HG03039 (cell line): Measurements from ENCODE around the gene EZH1.
A peak's percentile ranks its signal among the peaks of the same experiment; 100 is the strongest.

Experiments used
- ATAC-seq: cut with Tn5 transposase; IDR thresholded peaks from one replicate; pipeline ENCODE4 v1.9.1; 2021; ENCODE audit warnings: mild to moderate bottlenecking, moderate library complexity; ENCODE audit not compliant: unreplicated experiment

EZH1 gene

GRCh38 chr17:42685831-42686230 is 59.0 kb downstream of the EZH1 start:
- no peak for ATAC-seq

- no peak for ATAC-seq
Measured at GRCh38 chr17:42684929-42685556, 59.8 kb downstream of the EZH1 start.

DNA sequence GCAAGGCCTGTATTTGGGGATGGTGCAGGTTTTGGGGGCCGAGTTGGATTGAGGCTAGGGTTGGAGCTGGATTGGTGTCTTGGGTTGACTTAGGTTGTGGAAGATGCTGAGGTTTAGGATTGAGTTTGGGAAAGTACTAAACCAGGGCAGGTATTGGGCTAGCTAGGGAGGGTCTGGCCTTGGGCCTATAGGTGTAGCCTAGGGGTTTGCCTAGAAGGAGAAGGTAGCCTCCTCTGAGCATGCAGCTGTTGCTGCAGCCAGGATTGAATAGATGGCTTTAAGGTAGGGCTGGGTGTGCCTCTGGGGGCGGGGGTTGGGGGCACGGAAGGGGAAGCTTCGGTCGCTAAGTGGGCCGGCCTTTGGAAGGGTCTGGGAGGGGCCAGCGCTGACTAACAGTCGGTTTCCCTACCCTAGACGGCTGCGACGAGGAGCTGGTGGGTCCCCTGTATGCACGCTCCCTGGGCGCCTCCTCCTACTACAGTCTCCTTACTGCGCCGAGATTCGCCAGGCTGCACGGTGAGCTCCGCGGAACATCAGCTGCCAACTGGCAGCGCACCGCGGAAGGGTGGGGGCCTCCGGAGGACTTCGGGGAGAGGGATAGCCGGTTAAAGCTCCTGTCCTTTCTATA is 61.3 kb downstream of the EZH1 start:
- ATAC-seq: no peak

- ATAC-seq: no peak
Measured at GRCh38 chr17:42682722-42683403, 62.0 kb downstream of the EZH1 start.

DNA sequence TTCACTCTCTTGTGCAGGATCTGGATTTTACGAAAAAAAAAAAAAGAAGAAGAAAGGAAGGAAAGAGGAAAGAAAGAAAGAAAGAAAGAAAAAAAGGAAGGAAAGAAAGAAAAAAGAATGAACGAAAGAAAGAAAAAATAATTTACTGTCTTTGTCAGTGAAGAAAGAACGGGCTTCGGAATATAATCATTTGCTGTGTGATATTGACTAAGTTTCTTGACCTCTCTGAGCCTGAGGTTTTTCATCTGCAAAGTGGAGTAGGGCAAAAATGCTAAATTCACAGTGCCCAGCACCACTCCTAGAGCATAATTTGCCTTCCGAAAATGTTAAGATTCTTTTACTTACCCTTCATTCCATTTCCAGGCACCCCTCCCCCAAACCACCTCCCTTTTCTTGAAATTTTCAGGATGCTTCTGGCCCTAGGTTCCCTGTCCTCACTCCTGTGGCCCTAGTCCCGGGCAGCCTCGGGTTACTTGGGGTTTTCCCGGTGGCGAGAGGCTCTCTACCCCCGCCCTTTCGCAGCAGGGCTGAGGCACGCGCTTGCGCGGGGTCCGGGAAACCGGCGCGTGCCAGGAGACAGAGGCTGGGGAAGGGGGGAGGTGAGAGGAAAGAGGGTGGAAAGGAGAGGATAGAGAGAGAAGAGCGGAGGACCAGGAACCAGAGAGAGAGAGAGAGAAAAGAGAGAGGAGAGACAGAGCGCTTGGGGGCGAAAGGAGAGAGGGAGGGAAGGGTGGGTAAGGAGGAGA is 62.7 kb downstream of the EZH1 start, which contains the start of gene CNTNAP1:
Gene CNTNAP1, plus strand, starts transcription at position 556 of the 746 bp plus-strand sequence. CDS start 299 bp downstream, outside the sequence.
- ATAC-seq: no peak

DNA sequence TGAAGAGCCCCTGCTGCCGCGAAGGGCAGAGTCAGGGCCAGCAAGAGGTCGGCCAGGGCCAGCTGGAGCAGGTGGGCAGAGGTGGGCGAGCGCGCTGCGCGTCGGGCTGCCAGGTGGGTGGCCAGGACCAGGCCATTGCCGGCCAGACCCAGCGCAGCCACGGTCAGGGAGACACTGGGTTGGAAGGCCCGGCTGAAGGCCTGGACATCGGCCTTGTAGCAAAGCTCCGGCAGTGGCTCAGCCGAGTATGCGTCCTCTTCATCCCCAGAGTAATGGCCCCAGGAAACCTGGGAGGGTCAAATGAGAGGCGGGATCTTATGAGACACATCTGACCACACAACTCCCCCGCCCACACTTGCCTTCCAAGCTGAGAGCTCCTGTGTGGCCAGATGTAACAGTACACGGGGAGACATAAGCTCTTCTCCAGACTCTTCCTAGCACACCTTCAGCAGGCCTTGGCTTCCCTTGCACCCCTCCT is 64.5 kb downstream of the EZH1 start:
- ATAC-seq: no peak

DNA sequence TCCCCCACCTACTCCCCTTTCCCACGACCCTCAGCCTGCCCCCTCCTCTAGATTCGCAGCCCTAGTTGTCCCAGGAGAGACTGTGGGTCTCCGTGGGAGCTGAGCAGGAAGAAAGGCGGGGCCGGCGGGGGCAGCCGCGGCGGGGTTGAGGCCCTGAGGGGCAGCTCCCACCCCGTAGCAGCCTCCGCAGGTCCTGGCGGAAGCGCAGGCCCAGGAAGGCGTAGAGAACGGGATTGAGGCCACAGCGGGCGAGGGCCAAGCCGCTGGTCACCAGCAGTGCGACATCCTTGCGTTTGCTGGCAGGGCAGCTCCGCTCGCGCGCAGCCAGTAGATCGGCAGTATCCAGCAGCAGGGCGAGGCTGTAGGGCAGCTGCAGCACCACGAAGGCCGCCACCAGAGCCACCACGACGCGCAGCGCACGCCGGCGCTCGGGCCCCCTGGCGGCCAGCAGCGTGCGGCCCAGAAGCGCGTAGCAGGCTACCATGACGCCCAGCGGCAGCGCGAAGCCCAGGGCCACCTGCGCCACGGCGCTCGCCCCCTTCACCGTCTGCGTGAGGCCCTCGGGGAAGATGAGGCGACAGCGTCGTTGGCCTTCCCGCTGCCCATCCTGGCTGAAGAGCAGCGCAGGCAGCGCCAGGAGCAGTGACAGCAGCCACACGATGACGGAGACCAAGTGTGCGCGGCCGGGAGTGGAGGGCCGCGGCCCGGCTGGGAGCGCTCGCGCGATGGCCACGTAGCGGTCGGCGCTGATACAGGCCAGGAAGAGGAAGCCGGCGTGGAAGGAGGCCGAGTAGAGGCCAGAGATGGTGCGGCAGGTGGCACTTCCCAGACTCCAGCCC is 65.1 kb downstream of the EZH1 start:
- no peak for ATAC-seq

DNA sequence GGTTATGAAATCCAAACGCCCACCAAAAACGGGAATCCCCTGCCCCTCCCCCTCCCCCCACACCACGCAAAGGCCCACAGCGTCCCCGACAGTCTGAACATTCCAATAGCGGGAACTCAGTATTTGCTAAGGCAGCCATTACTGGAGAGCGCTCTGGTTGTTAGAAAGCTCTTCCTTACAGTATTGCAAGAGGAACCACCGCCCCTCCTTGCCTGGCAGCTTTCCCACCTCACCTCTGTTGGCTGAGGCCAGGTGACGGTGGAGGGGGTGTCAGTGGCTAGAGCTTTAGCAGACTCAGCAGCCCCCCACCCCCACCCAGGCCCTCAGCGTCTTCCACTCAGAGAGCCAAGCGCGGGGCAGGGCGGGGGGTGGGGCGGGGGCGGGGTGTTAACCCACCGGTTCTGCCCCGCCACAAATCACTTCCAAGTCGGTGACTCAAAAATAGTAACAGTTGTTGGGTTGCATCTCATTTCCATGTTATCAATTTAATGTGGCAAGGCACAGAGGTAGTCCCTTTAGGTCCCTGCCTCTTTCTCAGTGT is 65.8 kb downstream of the EZH1 start:
- ATAC-seq: no peak

DNA sequence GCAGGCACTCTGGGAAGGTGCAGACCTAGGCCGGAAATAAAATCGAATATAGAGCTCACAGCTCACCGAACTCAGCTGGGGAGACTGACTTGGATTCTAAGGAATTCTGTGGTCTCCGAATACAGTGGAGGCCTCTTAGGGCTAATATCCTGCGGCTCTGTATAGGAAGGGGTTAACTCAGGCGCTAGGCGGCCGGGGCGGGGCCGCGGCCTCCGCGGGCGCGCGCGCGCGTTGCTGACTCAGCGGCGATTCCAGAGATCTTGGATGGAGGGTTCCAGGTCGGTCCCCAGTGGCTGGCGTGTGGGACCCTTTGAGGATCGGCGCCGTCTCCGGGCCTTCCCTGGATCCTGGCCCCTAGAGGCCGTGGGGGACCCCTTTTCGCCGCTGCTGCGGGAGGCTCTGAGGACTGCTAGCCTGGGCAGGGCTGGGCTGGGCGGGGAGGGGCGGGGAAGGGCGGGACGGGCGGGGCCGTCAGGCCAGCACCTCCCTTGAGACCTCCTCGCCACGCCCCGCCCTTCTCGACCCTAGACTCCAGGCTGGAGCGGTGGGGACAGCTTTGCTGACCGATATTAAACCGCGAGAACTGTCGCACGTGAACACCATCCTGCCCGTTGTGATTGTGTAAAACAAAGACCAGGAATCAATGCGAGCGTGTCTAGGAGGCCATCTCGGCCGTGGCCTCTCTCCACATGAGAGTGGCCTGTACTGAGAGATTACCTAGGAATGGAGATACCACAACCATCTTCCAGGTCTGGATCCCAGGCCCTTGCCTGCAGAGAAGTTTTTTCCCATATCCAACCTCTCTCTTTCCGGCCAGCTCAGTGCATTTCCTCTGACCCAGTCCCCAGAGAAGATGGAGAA is 66.7 kb downstream of the EZH1 start:
- ATAC-seq: peak; percentile 19

- peak; percentile 57 for ATAC-seq
Measured at GRCh38 chr17:42677012-42677857, 67.6 kb downstream of the EZH1 start.

- no peak for ATAC-seq
Measured at GRCh38 chr17:42676424-42677011, 68.3 kb downstream of the EZH1 start, which contains the start of gene PLEKHH3. PLEKHH3 (minus strand) TSS chr17:42676994; CDS start chr17:42676563, 431 bp downstream.

GRCh38 chr17:42675965-42676423 is 68.8 kb downstream of the EZH1 start:
- ATAC-seq: no peak

DNA sequence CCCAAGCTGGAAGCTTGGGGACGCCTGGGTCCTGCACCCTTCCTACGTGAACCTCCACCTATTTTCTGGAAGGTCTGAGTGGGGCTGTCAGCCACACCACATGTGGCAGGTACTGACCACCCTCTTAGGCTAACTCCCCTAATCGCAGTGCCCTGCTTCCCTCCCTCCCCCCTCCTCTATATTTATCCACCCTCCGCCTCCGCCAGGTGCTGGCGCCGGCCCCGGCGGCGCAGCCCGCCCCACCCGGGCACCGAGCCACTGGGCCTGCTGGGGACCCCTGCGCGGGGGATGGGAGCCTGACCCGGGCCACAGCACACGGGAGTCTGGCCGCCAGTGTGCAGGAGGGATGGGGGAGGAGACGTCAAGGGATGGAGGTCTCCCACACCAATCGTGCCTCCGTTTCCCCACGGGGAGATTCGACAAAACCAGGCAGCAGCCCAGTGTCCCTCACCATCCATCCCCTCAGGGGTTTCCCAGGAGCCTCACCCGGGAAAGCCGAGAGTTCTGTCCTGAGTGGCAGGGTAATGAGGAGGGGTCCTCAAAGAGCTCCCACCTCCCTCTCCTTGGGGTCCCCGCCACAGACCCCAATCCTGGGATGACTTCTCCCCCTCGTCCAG is 69.4 kb downstream of the EZH1 start:
- no peak for ATAC-seq

GRCh38 chr17:42674755-42675347 is 70.0 kb downstream of the EZH1 start:
- no peak for ATAC-seq

- no peak for ATAC-seq
Measured at GRCh38 chr17:42673885-42674754, 70.7 kb downstream of the EZH1 start.
